GM19193 (cell line): ENCODE results near the gene EXPH5.

Source experiments
- POLR2A ChIP-seq: IDR thresholded peaks from 4 replicates; pipeline ENCODE4 v1.6.1; 2011; ENCODE audit not compliant: insufficient read depth, insufficient read length; ENCODE audit errors: extremely low read depth

EXPH5 gene

GRCh38 chr11:108543316-108543964 is 50.1 kb downstream of the EXPH5 start:
- TF ChIP-seq POLR2A, result no peak

GRCh38 chr11:108541531-108541930 is 52.0 kb downstream of the EXPH5 start:
- no peak for TF ChIP-seq POLR2A

- TF ChIP-seq POLR2A, result no peak
These were observed 55.1 kb downstream of the EXPH5 start for GRCh38 chr11:108538502-108538901.

GRCh38 chr11:108538022-108538424 is 55.5 kb downstream of the EXPH5 start:
- TF ChIP-seq POLR2A, result no peak

- no peak for TF ChIP-seq POLR2A
These were observed 56.8 kb downstream of the EXPH5 start for GRCh38 chr11:108536783-108537182.

- no peak for TF ChIP-seq POLR2A
These were observed 58.1 kb downstream of the EXPH5 start for GRCh38 chr11:108535384-108535955.

- no peak for TF ChIP-seq POLR2A
These were observed 59.2 kb downstream of the EXPH5 start for GRCh38 chr11:108534274-108534882.

- no peak for TF ChIP-seq POLR2A
These were observed 63.1 kb downstream of the EXPH5 start for GRCh38 chr11:108530426-108530825.

GRCh38 chr11:108527382-108527781 is 66.2 kb downstream of the EXPH5 start:
- TF ChIP-seq POLR2A, result no peak

- TF ChIP-seq POLR2A, result no peak
These were observed 68.4 kb downstream of the EXPH5 start for GRCh38 chr11:108525161-108525560.

- TF ChIP-seq POLR2A, result no peak
These were observed 69.1 kb downstream of the EXPH5 start for GRCh38 chr11:108524422-108524821.

- TF ChIP-seq POLR2A, result no peak
These were observed 71.2 kb downstream of the EXPH5 start for GRCh38 chr11:108522318-108522717.

GRCh38 chr11:108518581-108518980 is 75.0 kb downstream of the EXPH5 start:
- no peak for TF ChIP-seq POLR2A

- no peak for TF ChIP-seq POLR2A
These were observed 77.4 kb downstream of the EXPH5 start for GRCh38 chr11:108516125-108516524.

GRCh38 chr11:108512708-108513107 is 80.9 kb downstream of the EXPH5 start:
- TF ChIP-seq POLR2A, result no peak

GRCh38 chr11:108511851-108512474 is 81.6 kb downstream of the EXPH5 start:
- TF ChIP-seq POLR2A, result no peak
